CD4-positive, alpha-beta T cell (primary cell): ENCODE results near the gene BRD3. TPM values are rescaled to one million over a fixed set of nuclear protein-coding genes. Genes with fewer than 3 reads are reported as not detected.

Source experiments
- ATAC-seq: fragments of 200-7000 bp; cut with Tn5 transposase; one replicate; pipeline ENCODE4 v1.10.0; 2022; ENCODE audit warnings: mild to moderate bottlenecking; ENCODE audit not compliant: poor library complexity
- CTCF ChIA-PET: fragments of 350-600 bp; sonication (Branson Sonifier 250); formaldehyde crosslinking; loops from one replicate; lab custom pipeline; 2021; ENCODE audit warnings: antibody characterized with exemption, inconsistent platforms; lab: Charles Lee
- POLR2A ChIA-PET: fragments of 350-600 bp; sonication (Branson Sonifier 250); formaldehyde crosslinking; loops from one replicate; lab custom pipeline; 2021; ENCODE audit warnings: antibody characterized with exemption, inconsistent platforms; lab: Charles Lee
- DNase-seq, 14 experiments: peaks; one replicate each; pipeline ENCODE4 v3.0.0-alpha.2; 2013 to 2020; ENCODE audit warnings: mixed read lengths in 2 of 14
- H3K27ac ChIP-seq, 2 donors: one replicate each; pipeline versions ENCODE4 v1.5.1 to v1.7.0; 2013; ENCODE audit warnings: low read length in 2 of 2, low read depth in 1 of 2, mild to moderate bottlenecking in 1 of 2
- H3K27me3 ChIP-seq, 2 experiments: 1 replicate in 1 of 2; 2 replicates in 1 of 2; pipeline versions ENCODE4 v1.6.1 to v1.7.0; 2013; ENCODE audit warnings: low read length in 2 of 2, control low read depth in 1 of 2, mild to moderate bottlenecking in 1 of 2, moderate library complexity in 1 of 2; ENCODE audit not compliant: insufficient read depth in 2 of 2, control insufficient read depth in 1 of 2
- H3K36me3 ChIP-seq: one replicate; pipeline ENCODE4 v1.6.1; 2013; ENCODE audit warnings: low read length, control low read depth; ENCODE audit not compliant: insufficient read depth
- H3K4me1 ChIP-seq: one replicate; pipeline ENCODE4 v1.6.1; 2013; ENCODE audit warnings: low read length, control low read depth; ENCODE audit not compliant: insufficient read depth
- H3K4me3 ChIP-seq: one replicate; pipeline ENCODE4 v1.5.1; 2013; ENCODE audit warnings: mild to moderate bottlenecking, low read length, moderate library complexity
- H3K9me3 ChIP-seq, 2 experiments: 1 replicate in 1 of 2; 2 replicates in 1 of 2; pipeline versions ENCODE4 v1.6.1 to v1.7.0; 2013; ENCODE audit warnings: low read length in 2 of 2, mild to moderate bottlenecking in 2 of 2, control low read depth in 1 of 2, moderate library complexity in 1 of 2; ENCODE audit not compliant: control insufficient read depth in 1 of 2, insufficient read depth in 1 of 2
- H3K27ac Mint-ChIP-seq: one replicate; pipeline ENCODE4 v1.8.0; 2020; ENCODE audit warnings: mixed read lengths
- H3K27me3 Mint-ChIP-seq: one replicate; pipeline ENCODE4 v1.8.0; 2021; ENCODE audit warnings: mixed read lengths
- H3K36me3 Mint-ChIP-seq: one replicate; pipeline ENCODE4 v1.8.0; 2021; ENCODE audit warnings: low read depth, mixed read lengths
- H3K4me1 Mint-ChIP-seq: one replicate; pipeline ENCODE4 v1.8.0; 2021; ENCODE audit warnings: low read depth, mixed read lengths
- H3K4me3 Mint-ChIP-seq: one replicate; pipeline ENCODE4 v1.8.0; 2020; ENCODE audit warnings: mild to moderate bottlenecking, mixed read lengths
- H3K9me3 Mint-ChIP-seq: one replicate; pipeline ENCODE4 v1.8.0; 2020; ENCODE audit warnings: mixed read lengths
- intact Hi-C, 2 experiments: fragments of 100-400 bp; cut with DNase I in 1 of 2; cut with micrococcal nuclease in 1 of 2; formaldehyde crosslinking; loops; one replicate each; pipeline versions ENCODE4 v1.15.1 to v1.9.0; 2023 to 2025; cut with DNase I, micrococcal nuclease
- total RNA-seq, 174 experiments: library from RNA in 2 of 174; stranded (reverse) in 2 of 174; gene quantifications; one replicate each; pipeline ENCODE4 v1.2.3 and lab custom pipeline; 2021 to 2026
- TF ChIP-seq, protein P1 (sequence below): fragments of 200-600 bp; IDR thresholded peaks from one replicate; pipeline ENCODE4 v1.8.0; 2022; ENCODE audit warnings: antibody characterized with exemption, mild to moderate bottlenecking

The BRD3 gene
- total RNA-seq, 2 experiments from 2014 or later: 26.7 to 29.0 TPM

DNA sequence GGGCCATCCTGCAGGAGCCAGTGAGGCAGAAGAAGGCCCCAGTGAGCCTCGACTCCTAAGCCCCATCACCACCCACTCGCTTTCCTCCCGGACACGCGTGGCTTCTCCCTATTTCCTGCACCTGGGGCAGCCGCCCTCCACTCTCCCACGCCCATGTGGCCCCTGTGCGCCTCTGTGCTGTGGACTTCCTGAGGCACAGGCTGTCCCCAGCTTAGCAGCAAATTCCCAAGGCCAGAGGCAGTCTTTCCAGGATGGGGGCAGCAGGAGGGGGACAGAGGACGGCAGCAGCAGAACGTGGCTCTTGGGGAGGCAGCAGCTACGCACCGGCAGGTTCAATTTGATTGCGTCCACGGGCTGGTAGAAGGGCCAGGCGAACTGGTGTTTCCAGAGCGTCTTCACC, 14.9 kb downstream of the BRD3 start:
- intact Hi-C loops: no loop called here

GRCh38 chr9:134052491-134052890, 15.3 kb downstream of the BRD3 start:
- H3K4me1 Mint-ChIP-seq: peaks cover 5% of the 10 kb centered on the region
- H3K27me3 Mint-ChIP-seq: no peaks in the 10 kb centered on the region
- no peak overlapping the region for H3K27ac ChIP-seq
- DNase-seq (peak in 1 of 14 experiments; percentile 1), ATAC-seq (no peak)
- no peaks in the 10 kb centered on the region for H3K27me3 ChIP-seq
- intact Hi-C loops: no loop called here
- H3K36me3 Mint-ChIP-seq: peaks cover 33% of the 10 kb centered on the region
- H3K9me3 ChIP-seq: no peaks in the 10 kb centered on the region
- H3K27ac Mint-ChIP-seq: no peak overlapping the region
- POLR2A ChIA-PET: no interaction called here
- no peaks in the 10 kb centered on the region for H3K9me3 Mint-ChIP-seq
- TF ChIP-seq, protein P1, sequence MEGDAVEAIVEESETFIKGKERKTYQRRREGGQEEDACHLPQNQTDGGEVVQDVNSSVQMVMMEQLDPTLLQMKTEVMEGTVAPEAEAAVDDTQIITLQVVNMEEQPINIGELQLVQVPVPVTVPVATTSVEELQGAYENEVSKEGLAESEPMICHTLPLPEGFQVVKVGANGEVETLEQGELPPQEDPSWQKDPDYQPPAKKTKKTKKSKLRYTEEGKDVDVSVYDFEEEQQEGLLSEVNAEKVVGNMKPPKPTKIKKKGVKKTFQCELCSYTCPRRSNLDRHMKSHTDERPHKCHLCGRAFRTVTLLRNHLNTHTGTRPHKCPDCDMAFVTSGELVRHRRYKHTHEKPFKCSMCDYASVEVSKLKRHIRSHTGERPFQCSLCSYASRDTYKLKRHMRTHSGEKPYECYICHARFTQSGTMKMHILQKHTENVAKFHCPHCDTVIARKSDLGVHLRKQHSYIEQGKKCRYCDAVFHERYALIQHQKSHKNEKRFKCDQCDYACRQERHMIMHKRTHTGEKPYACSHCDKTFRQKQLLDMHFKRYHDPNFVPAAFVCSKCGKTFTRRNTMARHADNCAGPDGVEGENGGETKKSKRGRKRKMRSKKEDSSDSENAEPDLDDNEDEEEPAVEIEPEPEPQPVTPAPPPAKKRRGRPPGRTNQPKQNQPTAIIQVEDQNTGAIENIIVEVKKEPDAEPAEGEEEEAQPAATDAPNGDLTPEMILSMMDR: no peak
- H3K4me3 ChIP-seq: no peak overlapping the region
- H3K36me3 ChIP-seq: peaks cover 56% of the 10 kb centered on the region
- H3K4me1 ChIP-seq: peaks cover 14% of the 10 kb centered on the region
- H3K4me3 Mint-ChIP-seq: no peak overlapping the region
- CTCF ChIA-PET: no interaction called here

More for the DNA sequence above, 14.9 kb downstream of the BRD3 start:
- peaks cover 51% of the 10 kb centered on the region for H3K36me3 ChIP-seq
- no peak for DNase-seq
- H3K9me3 ChIP-seq: no peaks in the 10 kb centered on the region
- ChIA-PET CTCF (no interaction called here), POLR2A (no interaction called here)
- TF ChIP-seq, protein P1: no peak
- no peaks in the 10 kb centered on the region for H3K27me3 ChIP-seq
- H3K4me3 Mint-ChIP-seq: no peak overlapping the region
- no peak overlapping the region for H3K4me3 ChIP-seq
- no peak overlapping the region for H3K27ac ChIP-seq
- H3K9me3 Mint-ChIP-seq: no peaks in the 10 kb centered on the region
- peaks cover 16% of the 10 kb centered on the region for H3K4me1 ChIP-seq
- H3K4me1 Mint-ChIP-seq: peaks cover 5% of the 10 kb centered on the region
- peaks cover 33% of the 10 kb centered on the region for H3K36me3 Mint-ChIP-seq
- no peaks in the 10 kb centered on the region for H3K27me3 Mint-ChIP-seq
- ATAC-seq: no peak
- H3K27ac Mint-ChIP-seq: no peak overlapping the region

- CTCF ChIA-PET: no interaction called here
- Histone ChIP-seq H3K36me3 (peaks cover 67% of the 10 kb centered on the region), H3K27me3 (no peaks in the 10 kb centered on the region), H3K27ac (no peak overlapping the region), H3K4me3 (no peak overlapping the region), H3K9me3 (no peaks in the 10 kb centered on the region), H3K4me1 (peaks cover 7% of the 10 kb centered on the region)
- no peak overlapping the region for H3K27ac Mint-ChIP-seq
- peaks cover 33% of the 10 kb centered on the region for H3K36me3 Mint-ChIP-seq
- TF ChIP-seq, protein P1: no peak
- POLR2A ChIA-PET: no interaction called here
- H3K4me3 Mint-ChIP-seq: no peak overlapping the region
- H3K9me3 Mint-ChIP-seq: no peaks in the 10 kb centered on the region
- ATAC-seq: no peak
- no peaks in the 10 kb centered on the region for H3K4me1 Mint-ChIP-seq
- intact Hi-C loops: no loop called here
- no peaks in the 10 kb centered on the region for H3K27me3 Mint-ChIP-seq
- DNase-seq: no peak
Observed at GRCh38 chr9:134051319-134051718, 16.5 kb downstream of the BRD3 start.
